ENCODE data around the gene PRKCQ.

The PRKCQ gene

GRCh38 chr10:6431861-6432260, 148.2 kb downstream of the PRKCQ start:
- no peak for DNase-seq

- DNase-seq = no peak
Observed at GRCh38 chr10:6431186-6431585, 148.9 kb downstream of the PRKCQ start.

GRCh38 chr10:6430423-6430980, 149.6 kb downstream of the PRKCQ start:
- no peak for DNase-seq

DNA sequence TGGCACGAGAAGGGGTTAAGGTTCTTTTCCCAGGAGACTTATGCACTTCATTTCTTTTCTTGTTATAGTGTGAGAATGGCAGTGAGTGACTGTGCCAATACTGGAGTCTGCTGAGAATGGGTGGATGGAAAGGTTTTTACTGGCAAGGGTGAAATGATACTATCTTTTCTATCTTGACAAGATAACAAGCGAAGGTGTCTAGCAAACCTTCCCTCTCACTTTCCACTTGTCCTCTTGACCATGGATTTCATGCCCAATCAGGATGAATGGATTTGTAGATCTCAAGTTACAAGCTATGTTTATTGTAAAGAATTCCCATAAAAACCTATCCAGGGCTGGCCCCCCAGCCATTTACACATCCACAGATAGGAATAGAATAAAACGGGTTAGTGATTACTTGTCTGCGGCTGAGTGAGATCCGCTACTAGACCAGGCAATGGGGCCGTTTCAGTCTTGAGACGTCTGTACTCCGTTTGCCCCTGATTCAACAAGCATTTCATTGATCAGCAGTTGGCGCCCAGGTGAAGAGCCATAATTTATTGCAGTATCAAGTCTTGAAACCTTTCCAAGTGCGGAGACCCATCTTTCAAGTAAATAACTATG, 152.6 kb downstream of the PRKCQ start:
- DNase-seq = no peak

- DNase-seq = no peak
Observed at GRCh38 chr10:6426317-6426716, 153.8 kb downstream of the PRKCQ start.

DNA sequence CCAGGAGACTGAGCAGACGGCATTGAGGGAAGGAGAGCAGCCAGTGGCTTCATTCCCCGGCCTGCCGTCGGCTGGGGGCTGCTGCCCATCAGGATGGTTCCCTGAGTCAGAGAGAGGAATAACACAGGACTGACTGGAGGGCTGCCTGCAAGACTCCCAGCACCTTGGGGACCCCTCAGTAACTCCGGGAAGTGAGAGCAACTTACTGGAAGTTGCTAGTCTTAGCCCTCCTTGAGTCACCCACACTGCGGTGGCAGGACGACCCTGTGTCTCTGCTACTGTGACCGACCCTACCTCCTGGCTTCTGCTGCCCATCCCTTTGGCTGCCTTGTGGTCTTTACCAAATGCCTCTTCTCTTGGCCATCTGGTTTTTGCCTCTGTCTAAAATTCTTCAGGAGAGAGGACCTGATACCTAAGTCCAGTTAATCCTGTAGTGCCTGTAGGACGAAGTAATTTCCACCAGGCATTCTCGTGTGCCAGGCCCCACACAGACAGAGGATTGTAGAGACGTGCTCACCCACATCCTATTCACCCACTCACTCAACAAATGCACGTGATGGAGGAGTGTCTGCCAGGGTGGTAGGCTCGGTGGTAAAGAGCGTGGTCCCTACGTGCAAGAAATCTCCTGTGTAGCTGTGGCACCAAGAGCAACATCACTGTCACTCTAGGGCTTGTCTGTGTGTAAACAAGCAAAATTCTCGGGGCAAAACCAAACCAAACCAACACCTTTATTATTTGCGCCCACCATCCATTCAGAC, 156.5 kb downstream of the PRKCQ start:
- DNase-seq = no peak

DNA sequence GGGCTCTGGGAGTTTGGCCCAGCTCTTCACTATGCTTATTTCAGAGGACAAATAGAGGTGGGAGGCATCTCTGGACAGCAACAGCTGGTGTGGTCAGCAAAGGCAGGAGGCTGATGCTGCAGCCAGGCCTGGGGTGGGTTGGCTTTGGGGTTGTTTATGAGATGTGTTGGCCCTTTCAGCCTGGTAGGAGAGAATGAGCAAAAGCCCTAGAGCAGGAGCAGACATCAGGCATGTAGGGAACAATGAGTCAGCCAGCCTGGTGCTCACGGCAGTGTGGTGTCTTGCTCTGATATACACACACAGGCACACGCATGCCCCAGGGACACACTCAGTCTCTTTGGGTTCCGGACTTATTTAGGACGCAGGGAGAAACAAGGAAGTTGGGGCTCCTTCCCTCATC, 157.1 kb downstream of the PRKCQ start:
- DNase-seq = peak; percentile 84

DNA sequence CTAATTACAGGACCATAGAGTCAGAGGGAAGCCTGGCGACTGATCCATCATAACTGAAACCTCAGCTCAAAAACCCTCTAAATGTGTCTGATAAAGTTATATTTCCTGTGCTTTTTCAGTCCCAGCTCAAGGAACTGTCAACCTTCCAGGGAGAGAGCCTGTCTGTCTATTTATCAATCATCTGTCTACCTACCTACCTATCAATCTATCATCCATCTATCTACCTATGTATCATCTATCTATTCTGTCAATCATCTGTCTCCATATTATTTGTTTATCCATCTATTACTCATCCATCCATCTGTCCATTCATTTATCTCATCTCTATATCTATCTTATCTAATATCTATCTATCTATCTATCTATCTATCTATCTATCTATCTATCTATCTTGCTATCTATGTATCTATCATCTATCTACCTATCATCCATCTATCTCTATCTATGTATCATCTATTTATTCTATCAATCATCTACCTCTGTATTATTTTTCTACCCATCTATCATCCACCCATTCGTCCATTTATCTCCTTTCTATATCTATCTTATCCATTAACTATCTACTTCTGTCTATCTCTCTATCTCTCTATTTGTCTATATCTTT, 161.4 kb downstream of the PRKCQ start:
- no peak for DNase-seq

DNA sequence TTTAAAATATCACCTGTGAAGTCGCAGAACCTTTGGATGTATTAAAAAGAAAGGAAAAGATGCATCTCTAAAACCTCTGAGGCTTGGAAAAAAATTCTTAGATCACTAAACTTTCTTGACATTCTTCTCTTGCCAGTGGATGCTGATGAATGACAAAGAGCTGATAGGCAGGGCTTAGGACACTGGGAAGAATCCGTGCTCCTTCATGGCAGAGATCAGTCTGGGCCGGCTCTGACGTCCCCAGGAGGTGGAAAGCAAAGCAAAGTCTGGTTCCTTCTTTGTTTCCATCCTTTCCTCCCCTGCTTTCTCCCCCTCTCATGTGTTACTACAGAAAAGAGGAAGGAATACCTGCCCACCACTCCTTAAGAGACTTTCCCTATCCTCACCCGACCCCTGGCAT, 161.9 kb downstream of the PRKCQ start:
- no peak for DNase-seq

- DNase-seq = no peak
Observed at GRCh38 chr10:6416892-6417512, 163.1 kb downstream of the PRKCQ start.

- DNase-seq = no peak
Observed at GRCh38 chr10:6411436-6411835, 168.6 kb downstream of the PRKCQ start.

GRCh38 chr10:6410830-6411229, 169.2 kb downstream of the PRKCQ start:
- DNase-seq = no peak

DNA sequence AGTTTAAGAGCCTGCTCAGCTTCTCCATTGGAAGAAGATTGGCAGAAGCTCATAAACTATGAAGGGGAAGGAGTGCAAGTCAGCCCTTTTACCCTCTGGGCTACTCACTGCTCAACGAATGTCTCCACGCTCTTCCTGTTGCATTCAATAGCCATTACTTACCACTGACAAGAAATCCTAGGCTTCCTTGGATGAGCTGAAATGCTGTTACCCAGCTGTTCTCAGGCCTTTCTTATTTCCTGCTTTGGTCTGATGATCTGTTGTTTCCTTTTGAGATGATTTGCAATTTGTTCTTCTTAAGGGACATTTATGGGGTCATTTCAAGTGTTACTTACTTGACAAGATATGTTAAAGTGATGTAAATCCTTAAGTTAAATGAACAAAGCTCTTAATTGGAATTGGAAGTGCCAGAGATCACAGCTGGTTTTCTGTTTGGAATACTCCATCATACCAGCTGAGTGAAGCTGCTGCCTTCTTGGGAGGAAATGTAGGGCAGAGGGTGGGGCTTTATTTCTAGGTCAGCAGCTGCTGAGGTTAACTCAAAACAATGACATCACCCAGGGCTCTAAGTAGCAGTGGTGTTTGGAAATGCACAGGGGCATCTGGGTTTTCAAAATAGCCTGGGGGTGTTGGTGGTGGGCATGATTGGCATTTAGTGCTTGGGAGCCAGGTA, 170.0 kb downstream of the PRKCQ start:
- no peak for DNase-seq

GRCh38 chr10:6408799-6409198, 171.3 kb downstream of the PRKCQ start:
- no peak for DNase-seq

DNA sequence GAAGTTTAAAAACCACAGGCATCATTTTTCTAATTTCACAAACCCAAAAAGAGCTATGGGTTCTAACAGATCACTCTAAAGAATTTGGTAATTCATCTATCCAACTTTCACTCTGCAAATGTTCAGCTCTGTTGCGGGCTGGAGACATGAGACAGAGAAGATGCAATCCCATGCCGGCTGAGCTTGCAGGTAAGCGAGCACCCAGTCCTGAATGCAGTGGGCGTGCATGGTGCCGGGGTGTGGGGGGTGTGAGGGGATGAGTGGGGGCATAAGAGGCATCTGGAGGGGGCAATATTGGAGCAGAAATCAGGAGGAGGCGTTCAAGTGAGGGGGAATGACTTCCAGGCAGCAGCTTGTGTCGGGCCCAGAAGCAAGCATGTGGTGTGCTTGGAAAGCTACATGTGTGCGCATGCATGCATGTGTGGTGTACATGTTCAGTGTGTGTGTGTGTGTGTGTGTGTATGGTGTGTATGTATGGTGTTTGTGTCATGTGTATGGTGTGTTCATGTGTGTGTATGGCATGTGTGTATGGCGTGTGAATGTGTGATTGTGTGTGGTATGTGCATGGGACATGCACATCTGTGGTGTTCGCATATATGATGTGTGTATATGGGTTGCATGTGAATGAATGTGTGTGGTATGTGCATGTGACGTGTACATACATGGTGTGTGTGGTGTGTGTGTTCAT, 172.9 kb downstream of the PRKCQ start:
- no peak for DNase-seq

GRCh38 chr10:6406220-6407033, 173.6 kb downstream of the PRKCQ start:
- DNase-seq = no peak

- DNase-seq = no peak
Observed at GRCh38 chr10:6405713-6406112, 174.4 kb downstream of the PRKCQ start.

- no peak for DNase-seq
Observed at GRCh38 chr10:6404127-6405072, 175.7 kb downstream of the PRKCQ start.

DNA sequence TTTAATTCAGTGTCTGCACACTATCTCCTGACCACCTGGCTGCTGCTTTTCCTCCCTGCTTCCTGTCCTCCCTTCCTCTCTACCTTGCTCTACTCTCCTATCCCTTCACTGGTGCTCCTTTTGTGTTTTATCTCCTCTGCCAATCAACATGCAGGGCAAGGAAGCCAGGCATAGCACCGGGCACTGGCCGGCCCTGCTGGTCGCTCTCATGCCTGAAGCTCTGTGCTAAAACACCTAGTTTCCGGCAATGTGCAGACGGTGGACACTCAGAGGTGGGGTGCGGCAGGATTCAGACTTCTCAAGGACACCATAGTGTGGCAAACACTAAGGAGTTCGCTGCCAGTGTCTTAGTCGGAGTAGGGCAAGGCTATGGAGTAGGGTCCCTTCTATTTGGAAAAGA, 177.1 kb downstream of the PRKCQ start:
- DNase-seq = no peak

GRCh38 chr10:6402349-6402709, 177.7 kb downstream of the PRKCQ start:
- DNase-seq = no peak

Data from T1000 (cell line).